Loucy (cell line): Measurements from ENCODE around the gene PLEKHG4B.

Experiments used
- CTCF ChIP-seq: fragments of 200-600 bp; sonication (generic); conservative IDR thresholded peaks from 2 replicates; pipeline ENCODE4 v1.5.1; 2014; ENCODE audit warnings: mild to moderate bottlenecking, antibody characterized with exemption, low read length
- EZH2phosphoT487 ChIP-seq: fragments of 200-600 bp; IDR thresholded peaks from 2 replicates; pipeline ENCODE4 v1.6.1; 2018; ENCODE audit warnings: antibody characterized with exemption, mild to moderate bottlenecking, moderate library complexity, borderline replicate concordance

GRCh38 chr5:106587-106986 is 14.6 kb downstream of the PLEKHG4B start:
- no peak for TF ChIP-seq CTCF
- no peak for TF ChIP-seq EZH2phosphoT487
